Peyer's patch (tissue), 4 donors: ENCODE data around the gene SH3RF3.

Source experiments
- CTCF ChIP-seq, 6 experiments: fragments of 450-650 bp in 4 of 6; fragments of 200-600 bp in 2 of 6; sonication (generic) in 1 of 6; IDR thresholded peaks; one replicate each; pipeline ENCODE4 v1.5.1; 2017 to 2019; ENCODE audit warnings: antibody characterized with exemption in 6 of 6, mild to moderate bottlenecking in 3 of 6, moderate library complexity in 1 of 6
- POLR2A ChIP-seq, 2 donors: fragments of 450-650 bp; IDR thresholded peaks; one replicate each; pipeline ENCODE4 v1.5.1; 2017; ENCODE audit warnings: antibody characterized with exemption in 2 of 2, mild to moderate bottlenecking in 2 of 2, moderate library complexity in 2 of 2

DNA sequence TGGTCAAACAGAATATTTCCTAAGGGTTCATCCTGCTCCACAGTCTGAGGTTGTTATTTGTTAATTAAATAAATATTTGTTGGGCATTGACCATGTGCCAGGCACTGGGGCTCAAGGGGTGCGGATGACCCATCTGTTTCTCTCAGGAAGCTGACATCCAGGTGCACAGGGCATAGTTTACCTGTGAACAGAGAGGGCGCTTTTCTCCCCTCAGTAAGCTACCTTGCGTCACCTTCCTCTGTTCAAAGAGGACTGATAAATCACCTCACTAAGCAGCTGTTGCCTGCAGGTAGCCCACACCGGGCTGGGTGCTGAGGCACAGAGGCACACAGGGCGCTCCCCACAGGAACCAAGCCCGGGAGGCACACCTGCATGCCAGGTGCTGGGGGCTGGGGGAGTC lies 41.6 kb downstream of the SH3RF3 start:
- TF ChIP-seq CTCF (IDR thresholded peaks at IDR 0.05) = no peak
- no peak for TF ChIP-seq POLR2A (IDR thresholded peaks at IDR 0.05)
